CD4-positive, alpha-beta T cell treated with Interleukin-17A for 4 hours (primary cell): ENCODE data around the gene UCHL5.
"Not testable (repeated sequence)": the region's sequence is repeated elsewhere in the genome, so short reads cannot be mapped to it uniquely, and the experiment has no call there.

Experiments
- DNase-seq: peaks from one replicate; pipeline ENCODE4 v3.0.0-alpha.2; 2020; ENCODE audit warnings: mixed read lengths

Gene UCHL5

GRCh38 chr1:193009501-193009900, 49.7 kb downstream of the UCHL5 start:
- DNase-seq = no peak

GRCh38 chr1:193005785-193006184, 53.4 kb downstream of the UCHL5 start:
- DNase-seq = no peak

DNA sequence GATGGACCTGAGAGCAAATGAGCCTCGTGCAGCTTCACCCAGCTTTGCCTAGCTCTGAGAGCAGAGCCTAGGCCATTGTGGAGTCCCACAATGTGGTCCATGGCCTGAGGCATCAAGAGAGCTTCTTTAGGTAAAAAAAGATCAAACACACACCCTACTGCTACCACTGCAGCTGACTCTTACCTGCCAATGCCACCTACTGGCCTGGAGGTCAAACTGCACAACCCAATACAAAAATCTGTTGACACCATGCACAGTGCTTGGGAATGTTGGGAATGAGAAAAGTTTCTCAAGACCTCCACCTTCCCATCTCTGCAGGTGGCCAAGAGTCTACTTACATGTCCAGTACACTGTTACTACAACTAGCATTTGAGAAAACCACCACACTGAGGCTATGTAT, 60.6 kb downstream of the UCHL5 start:
- DNase-seq = no peak

DNA sequence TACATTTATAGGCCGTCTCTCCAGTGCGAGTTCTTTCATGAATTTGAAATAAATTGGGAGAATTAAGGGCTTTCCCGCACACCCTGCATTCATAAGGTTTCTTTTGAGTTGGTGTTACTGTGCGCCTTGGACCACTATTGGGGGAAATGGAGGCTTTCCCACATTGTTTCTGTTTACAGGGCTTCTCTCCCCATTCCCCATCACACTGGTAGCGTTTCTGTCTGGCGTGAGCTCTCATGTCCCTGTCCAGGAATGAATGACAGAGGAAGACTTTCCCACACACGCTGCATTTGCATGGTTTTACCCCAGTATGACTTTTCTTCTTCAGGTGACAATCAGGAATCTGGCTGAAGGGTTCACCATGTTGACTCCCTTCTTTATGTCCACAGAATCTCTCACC, 65.0 kb downstream of the UCHL5 start:
- DNase-seq = no peak

- no peak for DNase-seq
These were observed 65.6 kb downstream of the UCHL5 start for GRCh38 chr1:192993426-192994085.

GRCh38 chr1:192986748-192987334, 72.3 kb downstream of the UCHL5 start:
- DNase-seq = not testable (repeated sequence)

DNA sequence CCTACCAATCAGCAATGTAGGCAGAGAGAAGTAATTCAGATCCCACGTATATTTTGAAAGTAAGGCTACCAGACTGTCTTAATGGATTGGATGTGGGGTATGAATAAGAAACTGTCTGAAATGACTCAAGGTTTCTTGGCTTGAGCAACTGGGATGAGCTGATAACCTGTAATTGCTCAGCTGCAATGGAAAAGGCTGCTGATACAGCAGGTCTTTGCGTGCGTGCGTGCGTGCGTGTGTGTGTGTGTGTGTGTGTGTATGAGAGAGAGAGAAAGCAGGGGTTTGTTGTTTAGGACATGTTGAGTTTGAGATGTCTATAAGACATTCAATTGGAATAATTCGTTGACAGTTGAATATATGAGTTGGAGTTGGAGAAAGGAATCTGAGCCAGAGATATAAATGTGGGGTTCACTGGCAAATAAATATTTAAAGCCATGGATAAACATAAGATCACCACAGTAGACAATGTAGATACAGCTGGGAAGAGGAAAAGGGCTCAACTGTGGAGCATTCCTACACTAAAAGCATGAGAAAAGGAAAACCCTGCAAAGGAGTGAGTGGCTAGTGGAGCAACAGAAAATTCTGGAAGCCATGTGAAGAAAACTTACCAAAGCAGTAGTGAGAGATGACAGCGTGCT, 72.9 kb downstream of the UCHL5 start:
- no peak for DNase-seq

- DNase-seq = no peak
These were observed 75.1 kb downstream of the UCHL5 start for GRCh38 chr1:192984080-192984479.

- no peak for DNase-seq
These were observed 75.7 kb downstream of the UCHL5 start for GRCh38 chr1:192983349-192983980.

DNA sequence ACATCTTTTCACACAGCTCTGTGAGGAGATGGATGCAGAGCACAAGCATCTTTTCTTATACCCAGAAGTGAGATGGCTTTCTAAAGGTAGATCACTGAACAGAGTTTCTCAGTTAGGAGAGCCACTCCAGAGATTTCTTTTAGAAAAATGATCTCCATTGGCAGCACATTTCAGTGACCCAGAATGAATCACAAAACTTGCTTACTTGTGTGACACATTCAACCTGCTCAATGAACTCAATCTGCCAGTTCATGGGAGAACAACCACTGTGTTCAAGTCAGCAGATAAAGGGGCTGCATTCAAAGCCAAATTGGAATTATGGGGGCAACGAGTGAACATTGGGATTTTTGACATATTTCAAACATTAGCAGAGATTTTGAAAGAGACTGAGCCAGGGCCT, 78.3 kb downstream of the UCHL5 start:
- DNase-seq = no peak

GRCh38 chr1:192980334-192980733, 78.8 kb downstream of the UCHL5 start:
- not testable (repeated sequence) for DNase-seq

GRCh38 chr1:192979542-192979941, 79.6 kb downstream of the UCHL5 start:
- DNase-seq = no peak

- no peak for DNase-seq
These were observed 80.9 kb downstream of the UCHL5 start for GRCh38 chr1:192978195-192978710.

GRCh38 chr1:192977089-192977706, 82.0 kb downstream of the UCHL5 start:
- DNase-seq = no peak

GRCh38 chr1:192976576-192976975, 82.6 kb downstream of the UCHL5 start:
- DNase-seq = no peak

GRCh38 chr1:192974701-192975100, 84.5 kb downstream of the UCHL5 start:
- no peak for DNase-seq

GRCh38 chr1:192973988-192974387, 85.2 kb downstream of the UCHL5 start:
- DNase-seq = no peak

GRCh38 chr1:192973202-192973601, 86.0 kb downstream of the UCHL5 start:
- DNase-seq = no peak

GRCh38 chr1:192969091-192969490, 90.1 kb downstream of the UCHL5 start:
- DNase-seq = no peak

GRCh38 chr1:192968323-192968722, 90.8 kb downstream of the UCHL5 start:
- DNase-seq = no peak

GRCh38 chr1:192967901-192968300, 91.3 kb downstream of the UCHL5 start:
- no peak for DNase-seq

DNA sequence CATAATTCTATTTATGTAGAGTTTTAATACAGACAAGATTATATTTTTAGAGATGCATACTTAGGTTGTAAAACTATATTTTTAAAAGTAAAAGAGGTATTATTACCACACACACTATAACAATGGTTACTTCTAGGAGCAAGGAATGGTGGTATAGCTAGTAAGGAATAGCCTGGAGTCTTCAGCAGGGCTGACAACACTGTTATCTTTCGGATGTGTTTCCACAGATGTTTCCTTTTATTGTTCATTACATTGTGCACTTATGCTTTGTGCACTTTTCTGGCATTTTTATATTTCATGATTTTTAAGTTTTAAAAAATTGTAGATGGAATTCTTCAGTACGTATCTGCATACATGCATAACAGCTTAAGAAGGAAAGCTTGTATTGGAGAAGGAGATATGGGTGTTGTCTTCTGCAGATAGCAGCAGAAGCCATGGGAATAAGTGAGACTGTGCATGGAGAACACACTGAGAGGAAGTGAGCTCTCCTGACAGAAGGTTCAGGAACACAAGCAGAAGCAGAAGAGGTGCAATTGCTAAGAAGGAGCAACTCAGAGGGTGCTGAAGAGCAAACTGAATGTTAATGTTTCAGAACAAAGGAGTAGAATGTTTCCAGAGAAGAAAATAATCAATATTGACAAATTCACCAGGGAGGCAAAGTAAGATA, 91.8 kb downstream of the UCHL5 start:
- DNase-seq = no peak

DNA sequence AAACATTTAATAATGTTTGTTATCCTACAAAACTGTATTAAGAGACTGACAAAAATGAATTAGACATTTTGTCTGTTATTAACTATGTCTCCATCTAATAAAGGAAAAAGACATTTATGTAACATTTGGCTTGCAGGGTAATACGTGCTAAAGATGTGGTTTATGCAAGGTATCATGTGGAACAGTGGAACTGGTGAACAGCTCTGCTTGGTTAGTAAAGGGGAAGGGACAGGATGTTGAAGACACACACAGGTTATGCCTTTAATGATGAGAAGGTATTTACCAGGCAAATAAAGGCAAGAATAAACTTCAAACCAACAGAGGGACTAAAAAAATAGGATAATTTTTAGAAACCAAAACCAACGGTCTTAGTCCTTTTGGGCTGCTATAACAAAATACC, 93.1 kb downstream of the UCHL5 start:
- DNase-seq = no peak
